IMR-90 (cell line): ENCODE results near the gene E2F4. TPM values are rescaled to one million over a fixed set of nuclear protein-coding genes. Genes with fewer than 3 reads are reported as not detected.

Source experiments
- ATAC-seq: fragments of 200-7000 bp; cut with Tn5 transposase; 2 replicates; pipeline ENCODE4 v1.9.1; 2020; ENCODE audit warnings: low read depth, mild to moderate bottlenecking, moderate library complexity
- BruUV-seq: library from RNA; stranded (reverse); fragments of 400-500 nt; replicated peaks from 2 replicates; lab custom pipeline; 2021; lab: Mats Ljungman, UMichigan
- CTCF ChIA-PET: fragments of 300-600 bp; formaldehyde crosslinking; extraction: SDS; loops from one replicate; lab custom pipeline; 2021; ENCODE audit warnings: antibody characterized with exemption; lab: Yijun Ruan, JAX
- POLR2A ChIA-PET: fragments of 300-600 bp; sonication (Branson Sonifier 250); formaldehyde crosslinking; loops from one replicate; lab custom pipeline; 2022; ENCODE audit warnings: antibody characterized with exemption; ENCODE audit not compliant: unreplicated experiment; lab: Charles Lee
- DNase-seq: peaks from one replicate; pipeline ENCODE4 v3.0.0; 2013
- H2AFZ ChIP-seq: replicated peaks from 2 replicates; pipeline ENCODE3; 2013; ENCODE audit warnings: low read length, mild to moderate bottlenecking; ENCODE audit not compliant: poor library complexity
- H2AK5ac ChIP-seq: 2 replicates; pipeline ENCODE4 v1.6.1; 2013; ENCODE audit warnings: low read depth, low read length, inconsistent platforms
- H2AK9ac ChIP-seq: replicated peaks from 2 replicates; pipeline ENCODE3; 2013; ENCODE audit warnings: mild to moderate bottlenecking, low read depth, low read length, moderate library complexity; ENCODE audit not compliant: poor library complexity
- H2BK120ac ChIP-seq: 2 replicates; pipeline ENCODE4 v1.6.1; 2013; ENCODE audit warnings: low read depth, low read length, inconsistent platforms
- H2BK15ac ChIP-seq: 3 replicates; pipeline ENCODE4 v1.6.1; 2013; ENCODE audit warnings: low read depth, low read length, inconsistent platforms
- H2BK20ac ChIP-seq: 2 replicates; pipeline ENCODE4 v1.6.1; 2013; ENCODE audit warnings: low read depth, mild to moderate bottlenecking, inconsistent platforms, low read length, moderate library complexity
- H2BK5ac ChIP-seq: 2 replicates; pipeline ENCODE4 v1.6.1; 2013; ENCODE audit warnings: mild to moderate bottlenecking, low read depth, low read length, inconsistent platforms; ENCODE audit not compliant: poor library complexity, severe bottlenecking
- H3K14ac ChIP-seq: replicated peaks from 2 replicates; pipeline ENCODE4 v1.6.1; 2013; ENCODE audit warnings: low read depth, low read length, inconsistent platforms
- H3K18ac ChIP-seq: 2 replicates; pipeline ENCODE4 v1.6.1; 2013; ENCODE audit warnings: low read depth, low read length, control low read depth
- H3K23ac ChIP-seq: 2 replicates; pipeline ENCODE4 v1.6.1; 2013; ENCODE audit warnings: low read depth, low read length, inconsistent platforms
- H3K27ac ChIP-seq: 2 replicates; pipeline ENCODE4 v1.5.1; 2013; ENCODE audit warnings: mild to moderate bottlenecking, control low read depth, low read length; ENCODE audit not compliant: insufficient read depth
- H3K27me3 ChIP-seq: 2 replicates; pipeline ENCODE4 v1.6.1; 2013; ENCODE audit warnings: low read length; ENCODE audit not compliant: control insufficient read depth, insufficient read depth
- H3K36me3 ChIP-seq: 2 replicates; pipeline ENCODE4 v1.6.1; 2013; ENCODE audit warnings: low read length, mixed read lengths; ENCODE audit not compliant: control insufficient read depth, insufficient read depth
- H3K4ac ChIP-seq: 2 replicates; pipeline ENCODE4 v1.6.1; 2013; ENCODE audit warnings: low read depth, low read length, inconsistent platforms
- H3K4me1 ChIP-seq: 2 replicates; pipeline ENCODE4 v1.6.1; 2013; ENCODE audit warnings: low read length, mixed read lengths; ENCODE audit not compliant: control insufficient read depth, insufficient read depth
- H3K4me2 ChIP-seq: 2 replicates; pipeline ENCODE4 v1.6.1; 2013; ENCODE audit warnings: low read depth, mild to moderate bottlenecking, control low read depth, low read length, moderate library complexity
- H3K4me3 ChIP-seq: 2 replicates; pipeline ENCODE4 v1.5.1; 2013; ENCODE audit warnings: low read depth, mild to moderate bottlenecking, control low read depth, low read length, moderate library complexity; ENCODE audit not compliant: insufficient read depth
- H3K56ac ChIP-seq: 2 replicates; pipeline ENCODE4 v1.6.1; 2013; ENCODE audit warnings: low read length, inconsistent platforms; ENCODE audit not compliant: insufficient read depth; ENCODE audit errors: extremely low read depth
- H3K79me1 ChIP-seq, 2 experiments: 2 replicates each; pipeline ENCODE4 v1.6.1; 2013; ENCODE audit warnings: low read length in 2 of 2, inconsistent platforms in 1 of 2, low read depth in 1 of 2
- H3K9ac ChIP-seq: 2 replicates; pipeline ENCODE4 v1.6.1; 2013; ENCODE audit warnings: low read depth, low read length, control low read depth
- H3K9me1 ChIP-seq: 2 replicates; pipeline ENCODE4 v1.6.1; 2013; ENCODE audit warnings: low read length, inconsistent platforms; ENCODE audit not compliant: insufficient read depth
- H3K9me3 ChIP-seq: 2 replicates; pipeline ENCODE4 v1.6.1; 2013; ENCODE audit warnings: low read length; ENCODE audit not compliant: control insufficient read depth, insufficient read depth
- H4K20me1 ChIP-seq: 2 replicates; pipeline ENCODE4 v1.6.1; 2013; ENCODE audit warnings: low read length, inconsistent platforms; ENCODE audit not compliant: insufficient read depth
- H4K5ac ChIP-seq: 2 replicates; pipeline ENCODE4 v1.6.1; 2013; ENCODE audit warnings: mild to moderate bottlenecking, low read depth, low read length, control low read depth
- H4K8ac ChIP-seq, 2 experiments: 2 replicates each; pipeline ENCODE4 v1.6.1; 2013; ENCODE audit warnings: low read depth in 2 of 2, low read length in 2 of 2, control low read depth in 1 of 2, inconsistent platforms in 1 of 2
- H4K91ac ChIP-seq: 2 replicates; pipeline ENCODE4 v1.6.1; 2013; ENCODE audit warnings: low read depth, low read length, inconsistent platforms; ENCODE audit not compliant: insufficient read depth
- MXI1 ChIP-seq: IDR thresholded peaks from 2 replicates; pipeline ENCODE4 v1.6.1; 2012; ENCODE audit warnings: low read depth, mild to moderate bottlenecking, low read length, moderate library complexity, borderline replicate concordance
- POLR2A ChIP-seq: IDR thresholded peaks from 2 replicates; pipeline ENCODE4 v1.6.1; 2012; ENCODE audit warnings: mild to moderate bottlenecking, low read depth, low read length
- WGBS, 2 experiments: methylation state at CpG; one replicate each; pipeline versions ENCODE4 v1.1.5 to v1.1.7; 2013; ENCODE audit warnings: missing lambda C conversion rate in 2 of 2; ENCODE audit not compliant: insufficient read length in 1 of 2; ENCODE audit errors: extremely low coverage in 2 of 2; 5-methylcytosine and 5-hydroxymethylcytosine counted together
- dilution Hi-C: fragments of 300-500 bp; cut with HindIII; formaldehyde crosslinking; loops from one replicate; pipeline ENCODE4 v1.14.3; 2018; ENCODE audit warnings: low sequenced_read_pairs; ENCODE audit not compliant: unreplicated experiment
- in situ Hi-C: fragments of 300-500 bp; cut with MboI; formaldehyde crosslinking; loops from 3 replicates; pipeline ENCODE4 v1.14.3; 2019; ENCODE audit warnings: low sequenced_read_pairs, inconsistent platforms, mixed read lengths
- intact Hi-C: fragments of 100-400 bp; cut with micrococcal nuclease; formaldehyde crosslinking; loops from 2 replicates; pipeline ENCODE4 v1.10.0; 2022
- polyA plus RNA-seq, 3 experiments: library from polyadenylated mRNA; depleted of rRNA; stranded (reverse); fragments of >200 nt; gene quantifications; 2 replicates each; pipeline ENCODE4 v1.2.3, GENCODE V29; 2012; ENCODE audit warnings: low replicate concordance in 1 of 3
- total RNA-seq: library from RNA; depleted of rRNA; stranded (reverse); fragments of >200 nt; gene quantifications from 2 replicates; pipeline ENCODE4 v1.2.3, GENCODE V29; 2012

E2F4 gene
- total and polyA plus RNA-seq, 2 of the 4 experiments (the other 2 are of a cell fraction) = 63.4 to 103 TPM

DNA sequence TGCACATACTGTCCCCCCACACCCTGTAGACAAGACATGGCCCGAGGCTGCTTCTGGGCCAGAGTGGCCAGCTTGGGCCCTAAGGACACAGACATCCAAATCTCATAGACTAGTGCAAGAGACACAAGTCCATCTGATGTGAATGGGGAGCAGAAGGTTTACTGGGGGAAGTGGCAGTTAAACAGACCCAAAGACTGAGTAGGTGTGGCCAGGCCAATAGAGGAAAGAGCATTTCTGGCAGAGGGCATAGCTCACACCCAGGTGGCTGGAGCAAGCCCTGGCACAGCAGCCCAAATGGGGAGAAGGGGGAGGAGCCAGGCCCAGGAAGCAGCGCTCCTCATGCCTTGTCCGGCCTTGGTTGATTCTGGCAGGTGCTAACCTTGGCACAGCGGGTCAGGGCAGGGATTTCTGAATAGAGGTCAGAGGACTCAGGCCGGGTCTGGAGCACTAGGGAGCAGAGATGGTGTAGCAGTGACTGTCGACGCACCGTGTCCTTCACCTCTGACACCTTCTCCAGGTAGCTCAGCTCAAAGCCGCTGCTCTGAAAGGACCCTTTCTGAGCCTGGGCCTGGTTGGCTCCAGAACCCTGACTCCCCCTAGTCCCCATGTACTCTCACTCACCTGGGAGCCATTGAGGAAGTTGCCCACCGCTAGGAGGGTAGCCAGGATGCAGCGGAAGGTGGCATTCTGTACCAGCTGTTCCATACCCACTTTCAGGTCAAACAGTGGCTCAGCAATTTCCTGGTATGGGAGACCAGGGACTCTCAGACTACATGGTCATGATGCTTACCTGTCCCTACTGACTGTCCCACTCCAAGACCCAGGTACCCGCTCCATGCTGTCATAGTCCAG is 39.1 kb downstream of the E2F4 start:
- no peak overlapping the region for H3K23ac ChIP-seq
- H4K8ac ChIP-seq = no peak overlapping the region
- no peak overlapping the region for H2AK9ac ChIP-seq
- peaks cover 4% of the 10 kb centered on the region; the same call in 1 of the 2 replicates for H3K9me1 ChIP-seq
- H3K4me1 ChIP-seq = peaks cover 10% of the 10 kb centered on the region
- no peak overlapping the region for H3K18ac ChIP-seq
- no peaks in the 10 kb centered on the region for H3K9me3 ChIP-seq
- no peak overlapping the region for H2BK20ac ChIP-seq
- no peaks in the 10 kb centered on the region for H3K27me3 ChIP-seq
- H3K27ac ChIP-seq = no peak overlapping the region
- peaks cover 7% of the 10 kb centered on the region; the same call in 1 of the 2 replicates for H4K20me1 ChIP-seq
- dilution Hi-C loops = no loop called here
- 93% methylated on average over 3 of the region's 12 CpGs; no CpG with 5 or more reads in 1 of the 2 experiments for WGBS, 2 experiments
- no peak overlapping the region for H2BK5ac ChIP-seq
- peaks cover 65% of the 10 kb centered on the region for H3K36me3 ChIP-seq
- no peak for ATAC-seq
- no peak for DNase-seq
- BruUV-seq = no TSS peak
- no peak overlapping the region for H4K91ac ChIP-seq
- no peak overlapping the region for H3K9ac ChIP-seq
- no peak for TF ChIP-seq POLR2A
- no peak for TF ChIP-seq MXI1
- peaks cover 19 to 62% of the 10 kb centered on the region in 2 experiments for H3K79me1 ChIP-seq
- no peak overlapping the region for H3K14ac ChIP-seq
- ChIA-PET CTCF (no interaction called here), POLR2A (no interaction called here)
- H2BK120ac ChIP-seq = no peak overlapping the region
- in situ Hi-C loops = no loop called here
- no peak overlapping the region for H3K56ac ChIP-seq
- H3K4me2 ChIP-seq = no peak overlapping the region
- no peak overlapping the region for H3K4me3 ChIP-seq
- no peak overlapping the region for H4K5ac ChIP-seq
- no peak overlapping the region for H2BK15ac ChIP-seq
- H2AFZ ChIP-seq = peak overlapping the region; percentile 23
- no peak overlapping the region for H2AK5ac ChIP-seq
- no peak overlapping the region for H3K4ac ChIP-seq
- intact Hi-C loops = no loop called here
